GM21423 (cell line): ENCODE data around the gene NRCAM.

Experiments
- ATAC-seq: cut with Tn5 transposase; IDR thresholded peaks from one replicate; pipeline ENCODE4 v1.9.1; 2021; ENCODE audit warnings: mild to moderate bottlenecking, moderate library complexity; ENCODE audit not compliant: unreplicated experiment

NRCAM gene

GRCh38 chr7:108427766-108428165 lies 28.5 kb downstream of the NRCAM start:
- no peak for ATAC-seq

GRCh38 chr7:108425714-108426275 lies 30.4 kb downstream of the NRCAM start:
- no peak for ATAC-seq

GRCh38 chr7:108424013-108424412 lies 32.2 kb downstream of the NRCAM start:
- ATAC-seq: no peak

- no peak for ATAC-seq
These were observed 32.9 kb downstream of the NRCAM start for GRCh38 chr7:108423089-108423989.

- ATAC-seq: no peak
These were observed 34.4 kb downstream of the NRCAM start for GRCh38 chr7:108421720-108422331.

GRCh38 chr7:108419961-108420908 lies 36.0 kb downstream of the NRCAM start:
- ATAC-seq: no peak

- no peak for ATAC-seq
These were observed 37.3 kb downstream of the NRCAM start for GRCh38 chr7:108418946-108419345.

- ATAC-seq: no peak
These were observed 38.3 kb downstream of the NRCAM start for GRCh38 chr7:108417926-108418325.

- ATAC-seq: no peak
These were observed 39.1 kb downstream of the NRCAM start for GRCh38 chr7:108417144-108417543.

- ATAC-seq: peak; percentile 82
These were observed 40.3 kb downstream of the NRCAM start for GRCh38 chr7:108415821-108416536.

GRCh38 chr7:108415084-108415483 lies 41.2 kb downstream of the NRCAM start:
- ATAC-seq: no peak

GRCh38 chr7:108413782-108414492 lies 42.3 kb downstream of the NRCAM start:
- no peak for ATAC-seq

- no peak for ATAC-seq
These were observed 42.9 kb downstream of the NRCAM start for GRCh38 chr7:108413337-108413736.

GRCh38 chr7:108409146-108409545 lies 47.1 kb downstream of the NRCAM start:
- no peak for ATAC-seq

- no peak for ATAC-seq
These were observed 47.8 kb downstream of the NRCAM start for GRCh38 chr7:108408296-108408991.

GRCh38 chr7:108407676-108408075 lies 48.6 kb downstream of the NRCAM start:
- ATAC-seq: no peak

GRCh38 chr7:108406222-108406890 lies 49.9 kb downstream of the NRCAM start:
- no peak for ATAC-seq
